Measurements from ENCODE around the gene PSMD12. TPM values are rescaled to one million over a fixed set of nuclear protein-coding genes. Genes with fewer than 3 reads are reported as not detected.

Gene PSMD12
- total and polyA plus RNA-seq, 9 of the 15 experiments (the other 6 are each of a cell fraction or from before 2014, with no cell fraction given) = 36.6 to 150 (median 65.5) TPM

DNA sequence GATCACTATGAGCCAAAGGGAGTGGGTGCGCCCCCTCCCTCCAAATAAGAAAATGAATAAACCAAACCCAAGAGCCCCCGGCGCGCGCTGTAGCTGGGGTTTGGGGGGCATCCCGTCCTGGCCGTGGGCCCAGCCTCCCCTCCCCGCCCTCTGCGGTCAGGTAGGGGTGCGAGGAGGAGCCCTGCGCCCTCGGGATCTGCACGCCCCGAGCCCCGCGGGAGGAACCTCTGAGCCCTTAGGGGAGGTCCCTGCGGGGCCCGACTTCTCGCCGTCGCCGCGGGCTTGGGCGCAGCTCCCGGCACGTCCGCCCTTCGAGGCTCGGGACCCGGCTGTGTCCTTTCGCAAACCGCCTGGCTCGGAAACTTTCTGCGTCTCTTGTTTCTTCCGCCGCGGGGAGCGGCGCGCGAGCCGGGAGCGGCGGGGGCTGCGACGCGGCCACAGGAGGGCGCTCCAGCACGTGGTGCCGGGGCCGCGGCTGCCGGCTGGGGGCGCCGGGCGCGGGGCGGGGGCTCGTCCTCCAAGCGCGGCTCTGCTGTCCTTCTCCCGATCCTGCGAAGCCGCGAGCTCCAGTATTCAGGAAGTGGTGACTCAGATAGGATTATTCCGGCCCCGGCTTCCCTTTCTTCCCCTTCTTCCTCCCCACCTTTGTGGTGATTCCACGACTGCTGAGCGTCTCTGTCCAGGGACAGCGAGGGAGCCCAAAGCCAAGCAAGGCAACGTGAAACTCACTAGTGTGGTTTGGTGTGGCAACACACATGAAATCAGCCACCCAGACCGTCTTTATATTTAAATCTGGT, 12.3 kb upstream of the PSMD12 start (continued):
- TF ChIP-seq, protein P1, sequence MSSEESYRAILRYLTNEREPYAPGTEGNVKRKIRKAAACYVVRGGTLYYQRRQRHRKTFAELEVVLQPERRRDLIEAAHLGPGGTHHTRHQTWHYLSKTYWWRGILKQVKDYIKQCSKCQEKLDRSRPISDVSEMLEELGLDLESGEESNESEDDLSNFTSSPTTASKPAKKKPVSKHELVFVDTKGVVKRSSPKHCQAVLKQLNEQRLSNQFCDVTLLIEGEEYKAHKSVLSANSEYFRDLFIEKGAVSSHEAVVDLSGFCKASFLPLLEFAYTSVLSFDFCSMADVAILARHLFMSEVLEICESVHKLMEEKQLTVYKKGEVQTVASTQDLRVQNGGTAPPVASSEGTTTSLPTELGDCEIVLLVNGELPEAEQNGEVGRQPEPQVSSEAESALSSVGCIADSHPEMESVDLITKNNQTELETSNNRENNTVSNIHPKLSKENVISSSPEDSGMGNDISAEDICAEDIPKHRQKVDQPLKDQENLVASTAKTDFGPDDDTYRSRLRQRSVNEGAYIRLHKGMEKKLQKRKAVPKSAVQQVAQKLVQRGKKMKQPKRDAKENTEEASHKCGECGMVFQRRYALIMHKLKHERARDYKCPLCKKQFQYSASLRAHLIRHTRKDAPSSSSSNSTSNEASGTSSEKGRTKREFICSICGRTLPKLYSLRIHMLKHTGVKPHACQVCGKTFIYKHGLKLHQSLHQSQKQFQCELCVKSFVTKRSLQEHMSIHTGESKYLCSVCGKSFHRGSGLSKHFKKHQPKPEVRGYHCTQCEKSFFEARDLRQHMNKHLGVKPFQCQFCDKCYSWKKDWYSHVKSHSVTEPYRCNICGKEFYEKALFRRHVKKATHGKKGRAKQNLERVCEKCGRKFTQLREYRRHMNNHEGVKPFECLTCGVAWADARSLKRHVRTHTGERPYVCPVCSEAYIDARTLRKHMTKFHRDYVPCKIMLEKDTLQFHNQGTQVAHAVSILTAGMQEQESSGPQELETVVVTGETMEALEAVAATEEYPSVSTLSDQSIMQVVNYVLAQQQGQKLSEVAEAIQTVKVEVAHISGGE (CRISPR knock-in tag; IDR thresholded peaks at IDR 0.05) = no peak
- TF ChIP-seq MYBL2 (IDR thresholded peaks at IDR 0.05; ENCODE audit: low read depth) = no peak
- TF ChIP-seq MYBL2 (CRISPR knock-in tag; IDR thresholded peaks at IDR 0.05; ENCODE audit: borderline replicate concordance) = no peak
- no peak for TF ChIP-seq ZNF274 (IDR thresholded peaks at IDR 0.05; ENCODE audit: borderline replicate concordance, low read depth, low read length)
- TF ChIP-seq, protein P2, sequence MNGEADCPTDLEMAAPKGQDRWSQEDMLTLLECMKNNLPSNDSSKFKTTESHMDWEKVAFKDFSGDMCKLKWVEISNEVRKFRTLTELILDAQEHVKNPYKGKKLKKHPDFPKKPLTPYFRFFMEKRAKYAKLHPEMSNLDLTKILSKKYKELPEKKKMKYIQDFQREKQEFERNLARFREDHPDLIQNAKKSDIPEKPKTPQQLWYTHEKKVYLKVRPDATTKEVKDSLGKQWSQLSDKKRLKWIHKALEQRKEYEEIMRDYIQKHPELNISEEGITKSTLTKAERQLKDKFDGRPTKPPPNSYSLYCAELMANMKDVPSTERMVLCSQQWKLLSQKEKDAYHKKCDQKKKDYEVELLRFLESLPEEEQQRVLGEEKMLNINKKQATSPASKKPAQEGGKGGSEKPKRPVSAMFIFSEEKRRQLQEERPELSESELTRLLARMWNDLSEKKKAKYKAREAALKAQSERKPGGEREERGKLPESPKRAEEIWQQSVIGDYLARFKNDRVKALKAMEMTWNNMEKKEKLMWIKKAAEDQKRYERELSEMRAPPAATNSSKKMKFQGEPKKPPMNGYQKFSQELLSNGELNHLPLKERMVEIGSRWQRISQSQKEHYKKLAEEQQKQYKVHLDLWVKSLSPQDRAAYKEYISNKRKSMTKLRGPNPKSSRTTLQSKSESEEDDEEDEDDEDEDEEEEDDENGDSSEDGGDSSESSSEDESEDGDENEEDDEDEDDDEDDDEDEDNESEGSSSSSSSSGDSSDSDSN (IDR thresholded peaks at IDR 0.05; ENCODE audit: borderline replicate concordance in 1 of 2, low read depth in 2 of 2, low read length in 2 of 2) = peak in 1 of 2 experiments; percentile 94; a peak in 2 of 4 replicates
- 0 out of 2 replicates have a peak, but pooled peaks have one; percentile 6 for TF ChIP-seq STAG1 (CRISPR knock-in tag; IDR thresholded peaks at IDR 0.05; ENCODE audit: borderline replicate concordance)
- TF ChIP-seq, protein P3, sequence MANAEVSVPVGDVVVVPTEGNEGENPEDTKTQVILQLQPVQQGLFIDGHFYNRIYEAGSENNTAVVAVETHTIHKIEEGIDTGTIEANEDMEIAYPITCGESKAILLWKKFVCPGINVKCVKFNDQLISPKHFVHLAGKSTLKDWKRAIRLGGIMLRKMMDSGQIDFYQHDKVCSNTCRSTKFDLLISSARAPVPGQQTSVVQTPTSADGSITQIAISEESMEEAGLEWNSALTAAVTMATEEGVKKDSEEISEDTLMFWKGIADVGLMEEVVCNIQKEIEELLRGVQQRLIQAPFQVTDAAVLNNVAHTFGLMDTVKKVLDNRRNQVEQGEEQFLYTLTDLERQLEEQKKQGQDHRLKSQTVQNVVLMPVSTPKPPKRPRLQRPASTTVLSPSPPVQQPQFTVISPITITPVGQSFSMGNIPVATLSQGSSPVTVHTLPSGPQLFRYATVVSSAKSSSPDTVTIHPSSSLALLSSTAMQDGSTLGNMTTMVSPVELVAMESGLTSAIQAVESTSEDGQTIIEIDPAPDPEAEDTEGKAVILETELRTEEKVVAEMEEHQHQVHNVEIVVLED (CRISPR knock-in tag; IDR thresholded peaks at IDR 0.05) = peak; percentile 22; the same call in 1 of the 2 replicates
- TF ChIP-seq KAT2B (IDR thresholded peaks at IDR 0.05; ENCODE audit: low read depth, low read length) = no peak
- TF ChIP-seq SMC3 (conservative IDR thresholded peaks at IDR 0.05; ENCODE audit: insufficient read depth, low read depth, low read length) = peak; percentile 49; the same call in 1 of the 2 replicates
- TF ChIP-seq KLF6 (CRISPR knock-in tag; IDR thresholded peaks at IDR 0.05; ENCODE audit: borderline replicate concordance) = no peak
- TF ChIP-seq CTBP1 (IDR thresholded peaks at IDR 0.05; ENCODE audit: borderline replicate concordance) = peak; percentile 56; the same call in 1 of the 2 replicates
- TF ChIP-seq ZNF583 (CRISPR knock-in tag; IDR thresholded peaks at IDR 0.05) = no peak
- TF ChIP-seq ZNF384 (IDR thresholded peaks at IDR 0.05; ENCODE audit: low read depth, low read length) = no peak
- TF ChIP-seq, protein P4, sequence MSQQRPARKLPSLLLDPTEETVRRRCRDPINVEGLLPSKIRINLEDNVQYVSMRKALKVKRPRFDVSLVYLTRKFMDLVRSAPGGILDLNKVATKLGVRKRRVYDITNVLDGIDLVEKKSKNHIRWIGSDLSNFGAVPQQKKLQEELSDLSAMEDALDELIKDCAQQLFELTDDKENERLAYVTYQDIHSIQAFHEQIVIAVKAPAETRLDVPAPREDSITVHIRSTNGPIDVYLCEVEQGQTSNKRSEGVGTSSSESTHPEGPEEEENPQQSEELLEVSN (IDR thresholded peaks at IDR 0.05; ENCODE audit: borderline replicate concordance in 1 of 2, extremely low read depth in 1 of 2, insufficient read depth in 1 of 2, insufficient read length in 1 of 2, low read depth in 1 of 2, low read length in 1 of 2, poor library complexity in 1 of 2, severe bottlenecking in 1 of 2) = peak; percentile 56 to 90
- TF ChIP-seq NONO (IDR thresholded peaks at IDR 0.05; ENCODE audit: low read depth in 2 of 2, low read length in 1 of 2) = peak in 1 of 2 experiments; percentile 74; a peak in 2 of 4 replicates
- TF ChIP-seq L3MBTL2 (IDR thresholded peaks at IDR 0.05) = peak; percentile 86

Measured in K562 (cell line).